HL-60 (cell line): Measurements from ENCODE around the gene OR2S2.

Source experiments
- DNase-seq, 2 experiments: peaks; one replicate each; pipeline ENCODE4 v3.0.0-alpha.2; 2010 to 2020; ENCODE audit warnings: low read depth in 1 of 2, low spot score in 1 of 2
- H3K27ac ChIP-seq: fragments of 250-450 bp; sonication (Bioruptor Pico); replicated peaks from 2 replicates; pipeline ENCODE4 v1.5.1; 2020; ENCODE audit warnings: mild to moderate bottlenecking, moderate library complexity
- H3K27me3 ChIP-seq: fragments of 250-450 bp; sonication (Bioruptor Pico); 2 replicates; pipeline ENCODE4 v1.5.1; 2021; ENCODE audit warnings: mild to moderate bottlenecking, moderate library complexity; ENCODE audit not compliant: insufficient read depth, poor library complexity, severe bottlenecking
- H3K4me3 ChIP-seq: replicated peaks from 2 replicates; pipeline ENCODE4 v1.5.1; 2011; ENCODE audit warnings: mild to moderate bottlenecking, control low read depth, low read length; ENCODE audit not compliant: insufficient read depth
- CTCF ChIP-seq: IDR thresholded peaks from one replicate; pipeline ENCODE4 v1.5.1; 2011; ENCODE audit warnings: low read length, control low read depth, inconsistent platforms; ENCODE audit not compliant: insufficient read depth
- GABPA ChIP-seq: IDR thresholded peaks from 2 replicates; pipeline ENCODE4 v1.6.1; 2012; ENCODE audit warnings: low read depth
- POLR2AphosphoS5 ChIP-seq: IDR thresholded peaks from 2 replicates; pipeline ENCODE4 v1.6.1; 2012; ENCODE audit warnings: low read depth
- REST ChIP-seq: IDR thresholded peaks from 2 replicates; pipeline ENCODE4 v1.6.1; 2012; ENCODE audit warnings: low read depth; ENCODE audit not compliant: insufficient replicate concordance
- SPI1 ChIP-seq: IDR thresholded peaks from 2 replicates; pipeline ENCODE4 v1.6.1; 2012; ENCODE audit warnings: low read depth, mild to moderate bottlenecking, borderline replicate concordance

The OR2S2 gene

GRCh38 chr9:35978792-35979191 lies 20.8 kb upstream of the OR2S2 start:
- DNase-seq = no peak
- Histone ChIP-seq H3K27ac (no peak overlapping the region), H3K4me3 (no peak overlapping the region), H3K27me3 (peaks cover 19% of the 10 kb centered on the region)
- TF ChIP-seq REST = no peak
- TF ChIP-seq SPI1 = no peak
- TF ChIP-seq CTCF = no peak
- TF ChIP-seq POLR2AphosphoS5 = no peak

- Histone ChIP-seq H3K27me3 (peaks cover 30% of the 10 kb centered on the region), H3K27ac (no peak overlapping the region), H3K4me3 (no peak overlapping the region)
- no peak for DNase-seq
- TF ChIP-seq GABPA (no peak), CTCF (no peak), POLR2AphosphoS5 (no peak), SPI1 (no peak), REST (no peak)
Observed at GRCh38 chr9:35976726-35977125, 18.8 kb upstream of the OR2S2 start.

- no peak for DNase-seq
- TF ChIP-seq REST (no peak), POLR2AphosphoS5 (no peak), CTCF (no peak), SPI1 (no peak), GABPA (no peak)
- no peak overlapping the region for H3K27ac ChIP-seq
- peaks cover 27% of the 10 kb centered on the region for H3K27me3 ChIP-seq
- no peak overlapping the region for H3K4me3 ChIP-seq
Observed at GRCh38 chr9:35974800-35975199, 16.8 kb upstream of the OR2S2 start.
